Neutrophil (primary cell): ENCODE measurements around the gene MAPK8IP3.

ENCODE experiments used
- H3K27ac ChIP-seq: fragments of 200-600 bp; sonication (generic); 2 replicates; pipeline ENCODE4 v1.5.1; 2016; ENCODE audit warnings: mild to moderate bottlenecking, moderate library complexity
- H3K27me3 ChIP-seq: fragments of 200-600 bp; sonication (generic); 2 replicates; pipeline ENCODE4 v1.6.0; 2016; ENCODE audit warnings: mild to moderate bottlenecking
- H3K36me3 ChIP-seq: fragments of 200-600 bp; sonication (generic); 2 replicates; pipeline ENCODE4 v1.5.1; 2017
- H3K4me1 ChIP-seq, 2 experiments: fragments of 200-600 bp in 1 of 2; sonication (generic) in 1 of 2; 1 replicate in 1 of 2; 2 replicates in 1 of 2; pipeline versions ENCODE4 v1.5.1 to v1.6.1; 2013 to 2016; ENCODE audit warnings: low read depth in 1 of 2, low read length in 1 of 2, mild to moderate bottlenecking in 1 of 2, moderate library complexity in 1 of 2; ENCODE audit not compliant: control insufficient read depth in 1 of 2, insufficient read depth in 1 of 2
- H3K4me3 ChIP-seq, 2 experiments: fragments of 200-600 bp in 1 of 2; sonication (generic) in 1 of 2; 1 replicate in 1 of 2; 2 replicates in 1 of 2; pipeline ENCODE4 v1.5.1; 2013 to 2016; ENCODE audit warnings: low read depth in 1 of 2, low read length in 1 of 2, mild to moderate bottlenecking in 1 of 2, moderate library complexity in 1 of 2
- H3K9me3 ChIP-seq: fragments of 200-600 bp; sonication (generic); 2 replicates; pipeline ENCODE4 v1.5.1; 2016
- TF ChIP-seq, protein P1 (sequence below): fragments of 200-600 bp; sonication (generic); IDR thresholded peaks from 2 replicates; pipeline ENCODE4 v1.5.1; 2016; ENCODE audit warnings: antibody characterized with exemption

MAPK8IP3 gene

DNA sequence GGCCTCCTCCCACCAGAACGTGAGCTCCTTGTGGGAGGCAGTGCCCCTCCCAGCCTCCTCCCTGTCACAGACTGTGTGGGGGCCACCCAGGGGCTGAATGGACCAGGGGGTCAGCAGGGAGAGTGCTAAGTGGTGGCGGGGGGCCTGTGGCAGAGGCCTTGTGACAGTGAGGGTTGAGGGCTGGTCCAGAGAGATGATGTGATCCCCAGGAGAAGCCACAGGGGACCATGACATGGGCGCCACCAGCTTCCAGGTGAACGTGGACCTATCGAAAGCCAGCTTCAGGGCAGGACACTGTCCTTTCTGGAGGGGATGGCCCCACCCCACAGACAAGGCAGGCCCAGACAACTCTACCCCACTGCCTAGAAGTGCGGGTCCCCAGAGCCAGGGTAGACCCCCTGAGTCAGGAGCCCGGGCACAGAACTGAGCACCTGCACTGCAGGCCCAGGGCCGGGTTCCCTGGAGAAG lies 73.3 kb downstream of the MAPK8IP3 start:
- peaks cover 63% of the 10 kb centered on the region for H3K36me3 ChIP-seq
- H3K4me1 ChIP-seq: peaks cover 33% of the 10 kb centered on the region in 2 experiments
- TF ChIP-seq, protein P1, sequence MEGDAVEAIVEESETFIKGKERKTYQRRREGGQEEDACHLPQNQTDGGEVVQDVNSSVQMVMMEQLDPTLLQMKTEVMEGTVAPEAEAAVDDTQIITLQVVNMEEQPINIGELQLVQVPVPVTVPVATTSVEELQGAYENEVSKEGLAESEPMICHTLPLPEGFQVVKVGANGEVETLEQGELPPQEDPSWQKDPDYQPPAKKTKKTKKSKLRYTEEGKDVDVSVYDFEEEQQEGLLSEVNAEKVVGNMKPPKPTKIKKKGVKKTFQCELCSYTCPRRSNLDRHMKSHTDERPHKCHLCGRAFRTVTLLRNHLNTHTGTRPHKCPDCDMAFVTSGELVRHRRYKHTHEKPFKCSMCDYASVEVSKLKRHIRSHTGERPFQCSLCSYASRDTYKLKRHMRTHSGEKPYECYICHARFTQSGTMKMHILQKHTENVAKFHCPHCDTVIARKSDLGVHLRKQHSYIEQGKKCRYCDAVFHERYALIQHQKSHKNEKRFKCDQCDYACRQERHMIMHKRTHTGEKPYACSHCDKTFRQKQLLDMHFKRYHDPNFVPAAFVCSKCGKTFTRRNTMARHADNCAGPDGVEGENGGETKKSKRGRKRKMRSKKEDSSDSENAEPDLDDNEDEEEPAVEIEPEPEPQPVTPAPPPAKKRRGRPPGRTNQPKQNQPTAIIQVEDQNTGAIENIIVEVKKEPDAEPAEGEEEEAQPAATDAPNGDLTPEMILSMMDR: no peak

DNA sequence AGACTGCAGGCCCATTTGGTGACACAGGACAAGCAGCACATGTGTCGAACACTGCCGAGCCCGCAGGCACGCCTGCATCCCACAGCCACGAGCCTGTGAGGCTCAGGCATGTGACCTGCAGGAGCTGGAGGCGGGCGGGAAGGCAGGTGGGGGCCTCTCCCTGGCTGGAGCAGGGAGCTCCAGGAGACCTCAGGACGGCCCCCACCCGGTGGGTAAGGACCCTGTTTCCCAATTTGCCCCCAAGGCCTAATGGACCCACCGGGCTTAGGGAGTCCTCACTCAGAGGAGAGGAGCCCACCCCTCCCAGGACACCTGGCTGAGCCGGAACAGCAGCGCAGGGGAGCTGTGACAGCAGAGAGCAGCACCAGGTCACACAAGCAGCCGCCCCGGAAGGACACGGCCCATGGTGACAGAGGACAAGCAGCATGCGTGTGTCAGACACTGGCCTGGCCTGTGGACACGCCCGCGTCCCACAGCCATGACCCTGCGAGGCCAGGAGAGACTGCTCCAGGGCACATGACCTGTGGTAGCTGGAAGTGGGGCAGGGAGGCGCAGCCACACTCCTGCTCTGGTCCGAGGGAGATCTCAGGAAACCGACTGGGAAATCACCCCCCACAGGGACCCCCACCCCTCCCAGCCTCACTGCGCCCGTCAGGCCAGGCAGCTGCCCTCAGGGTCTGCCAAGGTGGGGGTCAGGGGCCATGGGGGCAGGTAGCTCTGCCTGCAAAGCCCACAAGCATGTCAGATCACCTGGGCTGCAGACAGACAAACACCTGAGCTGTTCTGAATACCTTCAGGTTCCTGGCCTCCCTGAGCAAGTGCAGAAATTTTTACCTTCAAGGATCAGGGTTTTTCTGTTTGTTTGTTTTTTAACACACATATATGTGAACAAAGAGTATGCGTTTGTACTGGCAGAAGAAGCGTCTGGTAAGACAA lies 74.0 kb downstream of the MAPK8IP3 start:
- H3K27ac ChIP-seq: peak overlapping the region; percentile 2

More for the DNA sequence above, 73.3 kb downstream of the MAPK8IP3 start:
- no peak overlapping the region for H3K4me3 ChIP-seq
- no peaks in the 10 kb centered on the region for H3K9me3 ChIP-seq
- no peaks in the 10 kb centered on the region for H3K27me3 ChIP-seq
- H3K27ac ChIP-seq: no peak overlapping the region

DNA sequence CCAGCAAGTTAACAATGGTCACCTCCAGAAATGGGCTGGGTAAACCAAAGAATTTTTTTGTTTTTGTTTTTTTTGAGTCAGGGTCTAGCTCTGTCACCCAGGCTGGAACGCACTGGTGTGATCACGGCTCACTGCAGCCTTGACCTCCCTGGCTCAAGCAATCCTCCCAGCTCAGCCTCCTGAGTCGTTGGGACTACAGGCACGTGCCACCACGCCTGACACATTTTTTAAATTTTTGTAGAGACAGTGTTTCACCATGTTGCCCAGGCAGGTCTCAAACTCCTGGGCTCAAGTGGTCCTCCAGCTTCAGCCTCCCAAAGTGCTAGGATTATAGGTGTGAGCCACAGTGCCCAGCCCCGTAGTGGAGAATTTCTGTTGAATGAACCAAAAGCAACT lies 74.7 kb downstream of the MAPK8IP3 start:
- no peak overlapping the region for H3K4me3 ChIP-seq
- H3K4me1 ChIP-seq: peaks cover 23 to 26% of the 10 kb centered on the region in 2 experiments
- TF ChIP-seq, protein P1: no peak
- no peaks in the 10 kb centered on the region for H3K9me3 ChIP-seq
- H3K27ac ChIP-seq: peak overlapping the region; percentile 94
- H3K27me3 ChIP-seq: no peaks in the 10 kb centered on the region
- peaks cover 54% of the 10 kb centered on the region for H3K36me3 ChIP-seq

More for the DNA sequence above, 74.0 kb downstream of the MAPK8IP3 start:
- Histone ChIP-seq H3K9me3 (no peaks in the 10 kb centered on the region), H3K4me3 (no peak overlapping the region), H3K4me1 (peaks cover 26% of the 10 kb centered on the region in 2 experiments), H3K36me3 (peaks cover 61% of the 10 kb centered on the region), H3K27me3 (no peaks in the 10 kb centered on the region)
- TF ChIP-seq, protein P1: no peak

DNA sequence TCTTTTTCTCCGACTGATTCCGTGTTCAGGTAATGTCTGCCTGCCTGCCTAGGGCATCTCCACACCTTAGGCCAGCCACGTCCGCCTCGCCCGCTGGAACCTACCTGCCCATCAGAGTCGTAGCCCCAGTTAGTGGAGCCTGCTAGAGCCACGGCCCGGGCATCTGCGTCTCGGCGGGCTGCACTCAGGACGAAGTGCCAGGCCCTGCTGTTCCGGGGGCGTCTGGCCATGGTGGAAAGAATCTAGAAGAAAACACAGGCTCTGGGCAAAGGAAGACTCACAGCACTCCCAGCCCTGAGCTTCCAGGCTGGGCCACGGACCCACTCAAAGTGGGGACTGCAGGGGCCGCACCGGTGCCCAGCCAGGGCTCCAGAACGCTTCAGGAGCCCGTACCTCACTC lies 75.3 kb downstream of the MAPK8IP3 start:
- Histone ChIP-seq H3K4me1 (peaks cover 23 to 26% of the 10 kb centered on the region in 2 experiments), H3K36me3 (peaks cover 48% of the 10 kb centered on the region), H3K27ac (peak overlapping the region; percentile 94), H3K9me3 (no peaks in the 10 kb centered on the region), H3K4me3 (peak overlapping the region; percentile 75 to 77), H3K27me3 (no peaks in the 10 kb centered on the region)
- TF ChIP-seq, protein P1: no peak

DNA sequence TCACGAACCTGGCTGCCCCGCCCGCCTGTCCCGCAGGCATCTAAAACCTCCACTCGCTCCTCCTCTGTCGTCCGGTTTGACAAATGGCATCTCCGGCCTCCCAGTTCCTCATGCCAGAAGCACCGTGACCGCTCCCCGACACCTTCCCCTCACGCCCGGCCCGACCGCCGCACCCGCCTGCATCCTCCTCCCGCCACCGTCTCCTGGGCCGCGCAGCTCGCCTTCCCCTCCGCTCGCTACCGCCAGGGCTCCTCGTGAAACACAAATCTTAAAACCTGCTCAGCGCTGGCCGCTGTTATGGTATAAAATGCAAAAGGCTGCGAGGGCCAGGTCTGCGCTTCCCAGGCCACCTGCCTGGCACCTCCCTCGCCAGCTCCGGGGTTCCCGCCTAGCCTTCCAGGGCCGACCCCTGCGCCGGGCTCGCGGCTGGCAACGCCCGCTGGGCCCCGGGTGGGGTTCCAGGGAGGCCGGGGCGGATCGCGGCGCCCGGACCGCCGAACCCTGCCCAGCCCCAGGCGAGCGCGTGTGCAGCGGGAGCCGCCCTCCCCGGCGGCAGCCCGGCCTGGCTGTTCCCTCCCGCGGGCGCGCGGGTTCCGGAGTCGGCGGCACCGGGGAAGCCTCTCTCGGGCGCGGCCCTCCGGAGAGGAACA lies 75.9 kb downstream of the MAPK8IP3 start:
- TF ChIP-seq, protein P1: no peak
- Histone ChIP-seq H3K27me3 (no peaks in the 10 kb centered on the region), H3K4me3 (peak overlapping the region; percentile 75 to 77), H3K27ac (peak overlapping the region; percentile 94), H3K9me3 (no peaks in the 10 kb centered on the region), H3K4me1 (peaks cover 23 to 26% of the 10 kb centered on the region in 2 experiments), H3K36me3 (peaks cover 47% of the 10 kb centered on the region)
